ENCODE data around the gene PSG4.
"Not testable (repeated sequence)": the region's sequence is repeated elsewhere in the genome, so short reads cannot be mapped to it uniquely, and the experiment has no call there.

PSG4 gene

GRCh38 chr19:43207991-43208390 lies 2.6 kb upstream of the PSG4 start:
- Histone ChIP-seq H3K27ac (no peak overlapping the region), H3K4me3 (no peak overlapping the region)
- no peak for TF ChIP-seq CTCF (IDR thresholded peaks at IDR 0.05)
- no peak for DNase-seq (ENCODE audit: low spot score)

GRCh38 chr19:43207174-43207573 lies 1.7 kb upstream of the PSG4 start:
- H3K27ac ChIP-seq, result not testable (repeated sequence)

GRCh38 chr19:43203611-43204010 lies 1.8 kb downstream of the PSG4 start:
- H3K27ac ChIP-seq; DNase-seq (ENCODE audit: low spot score); H3K4me3 ChIP-seq: not testable (repeated sequence)

More at GRCh38 chr19:43207174-43207573, 1.7 kb upstream of the PSG4 start:
- H3K4me3 ChIP-seq; DNase-seq (ENCODE audit: low spot score): not testable (repeated sequence)

- not testable (repeated sequence) for H3K27ac ChIP-seq; H3K4me3 ChIP-seq; DNase-seq (ENCODE audit: low spot score)
Observed at GRCh38 chr19:43201891-43202290, 3.5 kb downstream of the PSG4 start.

GRCh38 chr19:43201337-43201801 lies 4.1 kb downstream of the PSG4 start:
- not testable (repeated sequence) for DNase-seq (ENCODE audit: low spot score); H3K27ac ChIP-seq; H3K4me3 ChIP-seq

GRCh38 chr19:43198686-43199419 lies 6.6 kb downstream of the PSG4 start:
- H3K27ac ChIP-seq; H3K4me3 ChIP-seq; DNase-seq (ENCODE audit: low spot score): not testable (repeated sequence)

GRCh38 chr19:43197666-43198397 lies 7.6 kb downstream of the PSG4 start:
- H3K4me3 ChIP-seq; DNase-seq (ENCODE audit: low spot score); H3K27ac ChIP-seq: not testable (repeated sequence)

GRCh38 chr19:43194397-43194796 lies 11.0 kb downstream of the PSG4 start:
- H3K4me3 ChIP-seq; DNase-seq (ENCODE audit: low spot score); H3K27ac ChIP-seq: not testable (repeated sequence)

- H3K27ac ChIP-seq; H3K4me3 ChIP-seq; DNase-seq (ENCODE audit: low spot score): not testable (repeated sequence)
Observed at GRCh38 chr19:43192381-43193155, 12.9 kb downstream of the PSG4 start.

- not testable (repeated sequence) for H3K4me3 ChIP-seq; H3K27ac ChIP-seq; DNase-seq (ENCODE audit: low spot score)
Observed at GRCh38 chr19:43188092-43188491, 17.3 kb downstream of the PSG4 start.

- H3K27ac ChIP-seq; DNase-seq (ENCODE audit: low spot score); H3K4me3 ChIP-seq: not testable (repeated sequence)
Observed at GRCh38 chr19:43186311-43186935, 19.0 kb downstream of the PSG4 start, which contains the start of gene PSG5. PSG5 (minus strand) TSS chr19:43186536; CDS start chr19:43186405, 131 bp downstream.

- H3K4me3 ChIP-seq; H3K27ac ChIP-seq; DNase-seq (ENCODE audit: low spot score): not testable (repeated sequence)
Observed at GRCh38 chr19:43181869-43182771, 23.3 kb downstream of the PSG4 start.

GRCh38 chr19:43179569-43180147 lies 25.8 kb downstream of the PSG4 start:
- not testable (repeated sequence) for DNase-seq (ENCODE audit: low spot score); H3K27ac ChIP-seq; H3K4me3 ChIP-seq

- DNase-seq (ENCODE audit: low spot score); H3K4me3 ChIP-seq; H3K27ac ChIP-seq: not testable (repeated sequence)
Observed at GRCh38 chr19:43178577-43178976, 26.9 kb downstream of the PSG4 start.

- H3K27ac ChIP-seq; DNase-seq (ENCODE audit: low spot score); H3K4me3 ChIP-seq: not testable (repeated sequence)
Observed at GRCh38 chr19:43165906-43166305, 39.5 kb downstream of the PSG4 start.

- H3K27ac ChIP-seq; H3K4me3 ChIP-seq; DNase-seq (ENCODE audit: low spot score): not testable (repeated sequence)
Observed at GRCh38 chr19:43163135-43163534, 42.3 kb downstream of the PSG4 start.
